Sigmoid colon (tissue), 4 donors: ENCODE measurements around the gene CUL4A.

ENCODE experiments used
- POLR2A ChIP-seq, 2 donors: fragments of 450-650 bp; IDR thresholded peaks; one replicate each; pipeline ENCODE4 v1.6.1; 2016; ENCODE audit warnings: antibody characterized with exemption in 2 of 2, mild to moderate bottlenecking in 2 of 2, moderate library complexity in 2 of 2
- POLR2AphosphoS5 ChIP-seq, 4 donors: sonication (generic); formaldehyde crosslinking; IDR thresholded peaks; one replicate each; pipeline ENCODE4 v1.6.1; 2017; ENCODE audit warnings: antibody characterized with exemption in 4 of 4

DNA sequence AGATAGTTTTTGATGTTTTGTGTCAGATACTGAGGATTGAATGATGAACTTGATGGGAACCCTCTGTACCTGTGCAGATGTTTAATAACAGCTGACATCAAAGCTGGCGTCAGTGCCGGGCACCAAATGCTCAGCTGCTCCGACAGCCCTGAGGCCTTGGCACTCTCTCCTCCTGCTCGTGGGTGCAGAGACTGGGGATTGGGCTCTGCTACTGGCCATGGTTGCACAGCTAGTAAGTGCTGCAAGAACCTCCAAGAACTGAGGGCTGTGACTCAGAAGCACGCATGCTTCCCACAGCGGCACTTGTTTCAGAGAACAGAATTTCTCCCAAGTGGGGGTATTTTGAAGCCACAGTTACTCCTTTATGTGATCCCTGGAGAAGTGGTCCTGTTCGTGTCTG, 93.6 kb downstream of the CUL4A start:
- TF ChIP-seq POLR2A (IDR thresholded peaks at IDR 0.05) = no peak
- no peak for TF ChIP-seq POLR2AphosphoS5 (IDR thresholded peaks at IDR 0.05)
